ENCODE results near the gene TBCCD1.
"Not testable (repeated sequence)": the region's sequence is repeated elsewhere in the genome, so short reads cannot be mapped to it uniquely, and the experiment has no call there.

Gene TBCCD1

GRCh38 chr3:186544281-186544680 lies 22.9 kb downstream of the TBCCD1 start, which contains the start of gene CRYGS:
TSS of gene CRYGS (minus strand) at chr3:186544380. CDS start at chr3:186544326, 54 bp downstream.
- DNase-seq, result no peak

- no peak for DNase-seq
These were observed 26.3 kb downstream of the TBCCD1 start for GRCh38 chr3:186540835-186541226.

DNA sequence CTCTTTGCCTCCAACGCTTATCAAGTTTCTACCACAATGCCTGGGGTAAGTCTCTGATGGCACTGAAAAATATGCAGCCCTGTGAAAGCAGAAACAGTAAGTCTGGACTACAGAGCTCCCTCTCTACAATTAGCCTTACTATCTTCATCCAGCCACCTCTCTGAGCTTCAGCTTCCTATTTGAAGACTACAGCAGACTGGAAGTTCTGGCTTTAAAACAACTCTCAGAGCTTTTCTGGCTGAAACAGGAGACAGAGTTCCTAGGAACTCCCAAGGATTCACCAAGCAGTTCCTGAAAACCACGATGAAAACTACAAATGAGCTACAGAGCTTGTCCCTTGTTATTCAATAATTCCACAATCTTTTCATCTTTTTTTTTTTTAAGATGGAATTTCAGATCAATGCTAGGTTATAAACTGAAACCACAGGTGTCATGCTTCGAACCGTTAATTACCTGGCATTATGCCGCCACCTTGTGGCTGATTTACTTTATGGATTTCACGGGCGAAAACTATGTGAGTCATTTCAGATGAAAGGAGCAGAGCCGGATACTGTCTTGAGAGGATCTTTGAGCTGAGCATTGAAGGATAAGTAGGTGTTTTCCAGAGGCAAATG lies 26.8 kb downstream of the TBCCD1 start:
- DNase-seq, result peak; percentile 15

- DNase-seq, result no peak
These were observed 28.4 kb downstream of the TBCCD1 start for GRCh38 chr3:186538779-186539178.

GRCh38 chr3:186536883-186537844 lies 30.0 kb downstream of the TBCCD1 start:
- DNase-seq, result no peak

GRCh38 chr3:186534113-186534669 lies 32.9 kb downstream of the TBCCD1 start:
- no peak for DNase-seq

DNA sequence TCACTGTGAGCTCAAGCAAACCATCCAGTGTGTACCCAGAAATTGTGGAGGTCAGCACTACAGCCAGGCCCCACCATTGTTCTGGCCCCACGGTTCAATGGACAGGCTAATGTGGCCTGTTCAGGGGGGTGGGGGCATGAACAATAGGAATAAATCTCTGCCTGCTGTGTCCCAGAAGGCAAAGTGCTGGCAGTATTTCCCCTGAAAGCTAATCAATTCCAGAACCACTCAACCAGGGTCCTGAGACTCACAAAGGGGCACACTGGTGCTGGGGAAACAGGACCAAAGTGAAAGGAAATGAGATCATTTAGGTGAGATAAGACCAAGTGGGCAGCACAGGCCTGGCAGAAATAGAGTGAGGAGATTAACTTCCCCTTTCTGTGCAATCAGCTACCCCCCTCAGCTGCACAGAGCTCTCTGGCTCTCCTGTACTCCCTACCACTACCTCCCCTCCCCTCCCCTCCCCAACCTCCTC lies 34.5 kb downstream of the TBCCD1 start:
- no peak for DNase-seq

GRCh38 chr3:186531694-186532093 lies 35.4 kb downstream of the TBCCD1 start:
- DNase-seq, result not testable (repeated sequence)

DNA sequence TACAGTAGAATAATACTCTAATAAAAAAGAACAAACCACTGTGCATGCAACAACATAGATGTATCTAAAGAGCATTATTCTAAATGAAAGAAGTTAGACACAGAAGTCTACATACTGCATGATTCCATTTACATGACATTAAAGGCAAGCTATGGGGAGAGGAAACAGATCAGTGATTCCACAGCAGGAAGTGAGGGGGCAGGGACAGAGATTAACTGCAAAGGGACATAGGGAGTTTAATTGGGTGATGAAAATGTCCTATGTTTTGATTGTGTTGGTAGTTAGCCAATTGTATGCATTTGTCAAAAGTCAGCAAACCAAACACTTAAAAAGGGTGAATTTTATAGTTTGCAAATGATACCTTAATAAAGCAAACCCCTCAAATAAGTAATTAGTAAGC lies 36.7 kb downstream of the TBCCD1 start:
- no peak for DNase-seq

DNA sequence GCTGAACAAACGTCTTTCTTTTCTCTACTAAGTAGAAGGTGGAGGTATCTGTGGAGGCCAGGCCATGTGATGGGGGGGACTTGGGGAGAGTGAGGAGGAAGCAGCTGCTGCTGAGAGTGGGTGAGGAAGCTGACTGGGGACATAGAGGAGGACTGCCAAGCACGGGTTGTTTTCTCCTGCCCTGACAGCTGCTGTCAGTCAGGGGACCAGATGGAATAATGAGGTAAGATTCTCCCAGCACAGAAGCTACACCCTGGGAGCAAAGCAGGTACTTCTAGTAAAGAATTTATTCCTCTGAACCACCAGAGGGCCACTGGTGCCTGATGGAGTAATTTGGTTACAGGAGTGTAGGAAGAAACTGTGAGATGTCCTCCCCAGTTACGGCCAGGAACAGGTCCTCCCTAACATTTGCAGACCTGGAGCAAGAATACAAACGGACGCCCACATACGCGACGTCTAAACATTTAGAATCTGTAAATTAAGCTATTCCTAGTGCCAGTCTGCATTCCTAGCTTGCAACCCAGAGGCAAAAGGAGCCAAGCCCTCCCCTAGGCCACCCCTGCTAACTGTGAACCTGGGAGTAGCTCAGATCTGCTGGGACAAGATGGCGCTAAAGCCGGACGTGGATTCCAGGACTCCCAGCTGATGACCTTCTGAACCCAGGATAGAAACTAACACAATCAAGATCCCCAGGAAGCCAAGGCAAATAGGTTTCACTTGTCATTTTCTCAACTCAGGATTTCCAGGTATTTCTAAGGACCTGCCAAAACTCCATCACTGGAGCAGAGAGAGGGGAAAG lies 37.7 kb downstream of the TBCCD1 start:
- no peak for DNase-seq

DNA sequence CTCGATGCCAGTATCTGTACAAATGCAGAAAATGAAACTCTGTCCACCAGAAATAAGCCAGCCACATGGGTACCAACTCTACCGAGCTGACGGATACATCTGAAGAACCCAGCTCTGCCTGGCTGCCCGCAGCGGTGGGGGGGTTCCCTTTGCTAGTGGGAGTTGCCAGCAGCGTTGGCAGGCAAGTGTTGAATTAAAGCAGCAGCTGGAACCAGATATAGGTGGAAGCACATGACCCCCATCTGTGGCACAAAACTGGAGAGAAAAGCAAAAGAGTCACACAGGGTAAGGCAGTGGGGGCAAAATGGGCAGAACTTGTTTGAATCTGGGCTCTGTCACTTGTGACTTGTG lies 40.9 kb downstream of the TBCCD1 start:
- DNase-seq, result no peak

GRCh38 chr3:186525369-186526255 lies 41.5 kb downstream of the TBCCD1 start:
- no peak for DNase-seq

DNA sequence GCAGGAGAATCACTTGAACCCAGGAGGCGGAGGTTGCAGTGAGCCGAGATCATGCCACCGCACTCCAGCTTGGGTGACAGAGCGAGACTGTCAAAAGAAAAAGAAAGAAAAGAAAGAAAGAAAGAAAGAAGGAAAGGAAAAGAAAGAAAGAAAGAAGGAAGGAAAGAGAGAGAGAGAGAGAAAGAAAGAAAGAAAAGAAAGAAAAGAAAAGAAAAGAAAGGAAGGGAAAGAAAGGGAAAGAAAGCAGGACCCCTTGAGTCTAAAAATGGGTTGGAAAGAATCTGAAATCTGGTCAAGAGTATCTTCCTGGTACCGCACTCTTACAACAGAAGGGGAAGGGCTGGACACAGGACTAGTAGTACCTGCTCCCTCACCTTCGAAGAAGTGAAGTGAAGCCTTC lies 42.5 kb downstream of the TBCCD1 start:
- no peak for DNase-seq

- no peak for DNase-seq
These were observed 43.7 kb downstream of the TBCCD1 start for GRCh38 chr3:186523434-186523833.

DNA sequence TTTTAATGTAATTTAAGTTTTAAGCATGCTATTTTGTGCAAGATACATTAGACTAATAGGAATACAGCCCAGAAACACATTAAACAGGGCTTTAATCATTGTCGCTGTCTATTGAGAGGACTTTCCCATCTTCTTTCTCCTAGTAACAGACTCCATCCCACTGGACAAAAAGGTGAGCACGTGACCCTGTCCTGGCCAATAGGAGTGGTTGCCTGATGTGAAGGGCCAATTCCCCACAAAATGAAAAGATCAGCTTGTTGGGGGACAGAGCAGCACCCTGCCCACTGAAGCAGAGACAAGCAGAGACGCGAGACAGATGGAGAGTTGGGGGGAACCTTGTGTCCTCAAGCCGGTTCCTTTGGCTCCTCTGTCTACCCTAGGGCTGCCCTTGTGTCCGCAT lies 44.1 kb downstream of the TBCCD1 start:
- no peak for DNase-seq

DNA sequence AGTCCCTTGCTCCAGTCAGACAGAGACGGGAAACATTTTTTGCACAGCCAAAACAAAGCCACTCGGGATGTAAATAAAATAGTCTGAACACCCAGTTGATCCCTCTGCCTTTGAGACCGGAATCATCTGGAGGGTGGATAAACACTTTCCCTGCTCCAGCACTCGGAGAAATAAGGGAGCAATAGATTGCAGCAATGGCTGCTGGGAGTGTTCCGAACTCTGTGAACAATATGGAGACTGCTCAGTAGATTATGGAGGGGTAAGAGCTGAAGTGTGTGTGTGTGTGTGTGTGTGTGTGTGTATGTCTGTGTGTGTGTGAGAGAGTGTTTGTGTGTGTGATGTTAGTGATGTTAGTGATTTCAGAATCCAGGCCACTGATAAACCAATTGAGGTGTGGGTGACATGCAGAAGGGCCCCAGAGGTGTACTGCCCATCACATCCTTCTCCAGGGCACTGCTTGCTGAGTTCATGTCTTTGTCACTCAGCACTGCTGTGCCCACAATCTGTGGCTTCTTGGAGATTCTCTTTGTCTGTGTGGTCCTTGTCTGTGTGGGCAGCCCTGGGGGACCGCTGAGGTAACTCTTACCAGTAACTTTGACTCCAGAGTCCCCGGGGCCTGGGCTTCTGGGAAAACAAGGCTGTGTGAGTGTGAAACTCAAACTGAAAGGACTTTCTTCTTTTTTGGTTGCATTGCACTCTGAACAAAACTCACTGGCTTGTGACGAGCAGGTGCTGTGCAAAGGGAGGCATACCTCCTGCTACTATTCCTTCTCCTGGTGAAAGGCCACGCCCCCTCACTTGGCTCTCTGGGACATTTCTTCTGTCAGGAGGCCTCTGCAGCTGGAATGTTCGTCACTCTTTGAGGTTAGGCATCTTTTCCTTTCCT lies 45.9 kb downstream of the TBCCD1 start:
- no peak for DNase-seq

- no peak for DNase-seq
These were observed 46.7 kb downstream of the TBCCD1 start for GRCh38 chr3:186520431-186520830.

DNA sequence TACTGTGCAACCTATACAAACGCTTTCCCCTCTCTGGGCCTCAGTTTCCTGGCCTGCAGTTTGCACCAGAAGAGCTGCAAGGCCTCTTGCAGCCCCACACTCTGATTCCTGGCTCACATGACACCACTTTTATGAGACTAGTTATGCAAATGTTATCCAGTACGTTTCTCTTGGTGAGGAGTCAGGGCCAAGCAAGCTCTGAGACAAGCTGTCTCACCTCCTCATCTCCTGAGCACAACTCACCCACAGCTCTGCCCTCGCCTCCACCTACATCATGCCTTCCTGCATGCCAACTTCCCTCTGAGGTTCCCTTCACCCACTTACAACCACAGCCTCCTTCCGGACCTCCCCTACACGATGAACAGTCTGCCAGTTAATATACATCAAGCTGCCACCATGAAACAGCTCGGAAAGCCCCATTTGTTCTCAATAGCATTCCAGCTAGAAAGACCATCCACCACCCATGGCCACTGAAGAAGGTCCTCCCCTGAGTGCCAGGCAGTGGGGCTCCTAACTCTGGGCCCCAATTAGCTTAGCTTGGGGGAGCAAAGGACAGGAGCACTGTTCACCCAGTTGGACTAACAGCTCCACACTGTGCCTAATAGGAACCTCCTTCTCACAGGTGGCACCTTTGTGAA lies 48.0 kb downstream of the TBCCD1 start:
- DNase-seq, result no peak

DNA sequence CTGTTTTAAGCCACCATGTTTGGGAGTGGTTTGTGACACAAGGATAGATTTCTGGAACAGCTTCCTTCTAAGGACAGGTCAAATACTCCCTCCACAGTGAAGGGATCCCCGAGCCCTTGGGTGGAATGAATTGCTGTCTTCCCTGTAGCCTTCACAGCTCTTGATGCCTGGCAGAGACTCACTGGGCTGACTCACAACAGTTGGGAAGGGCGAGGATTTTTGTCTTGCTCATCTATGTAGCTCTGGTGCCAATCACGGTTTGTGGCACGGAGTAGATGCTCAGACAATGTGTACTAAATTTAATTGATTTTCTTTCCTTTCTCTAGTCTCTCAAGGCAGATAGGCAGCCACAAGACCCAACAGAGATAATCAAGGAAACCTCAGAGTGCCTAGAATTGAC lies 49.9 kb downstream of the TBCCD1 start:
- no peak for DNase-seq

DNA sequence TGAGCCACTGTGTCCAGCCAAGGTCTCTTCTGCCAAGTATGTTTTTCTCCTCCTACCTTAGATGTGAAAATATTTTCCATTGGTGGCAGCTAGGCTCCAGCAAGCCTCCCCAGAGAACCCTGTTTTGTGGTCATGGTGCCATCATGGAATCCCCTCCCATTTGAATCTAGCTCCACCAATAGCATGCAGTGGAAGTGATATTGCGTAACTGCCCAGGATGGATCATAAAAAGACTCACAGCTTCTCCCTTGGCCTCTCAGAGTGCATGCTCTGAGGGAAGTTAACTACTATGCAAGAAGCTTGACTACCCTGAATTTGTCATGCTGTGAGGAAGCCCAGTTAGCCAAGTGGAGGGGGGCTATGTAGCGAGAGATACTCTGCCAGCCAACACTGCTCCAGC lies 50.5 kb downstream of the TBCCD1 start:
- DNase-seq, result no peak

Data from NCI-H2081 treated with DMSO at 0.1 percent for 48 hours (cell line).